Activated T-cell treated with anti-CD3 and anti-CD28 coated beads for 4 hours (primary cell): ENCODE data around the gene ATP13A2.

ENCODE experiments used
- DNase-seq: peaks from one replicate; pipeline ENCODE4 v3.0.0-alpha.2; 2020

The ATP13A2 gene

GRCh38 chr1:17011439-17012307, at the start of gene ATP13A2:
ATP13A2 (minus strand) TSS chr1:17011928; CDS start chr1:17011738, 190 bp downstream.
- peak; percentile 75 for DNase-seq

- no peak for DNase-seq
These were observed 49.8 kb upstream of the ATP13A2 start for GRCh38 chr1:17061486-17061885.

GRCh38 chr1:17060306-17060749, 48.6 kb upstream of the ATP13A2 start:
- no peak for DNase-seq

- DNase-seq, result no peak
These were observed 47.9 kb upstream of the ATP13A2 start for GRCh38 chr1:17059391-17060305.

GRCh38 chr1:17056551-17056950, 44.8 kb upstream of the ATP13A2 start:
- DNase-seq, result no peak

GRCh38 chr1:17055801-17056200, 44.1 kb upstream of the ATP13A2 start:
- no peak for DNase-seq

- DNase-seq, result peak; percentile 99
These were observed 42.1 kb upstream of the ATP13A2 start, which contains the start of gene SDHB for GRCh38 chr1:17053685-17054410. SDHB (minus strand) TSS chr1:17054032; CDS start chr1:17054019, 13 bp downstream.

- no peak for DNase-seq
These were observed 41.5 kb upstream of the ATP13A2 start for GRCh38 chr1:17053086-17053684.

GRCh38 chr1:17052641-17053040, 40.9 kb upstream of the ATP13A2 start:
- no peak for DNase-seq

GRCh38 chr1:17052038-17052437, 40.3 kb upstream of the ATP13A2 start:
- no peak for DNase-seq

- DNase-seq, result no peak
These were observed 36.2 kb upstream of the ATP13A2 start for GRCh38 chr1:17047924-17048323.

- DNase-seq, result no peak
These were observed 34.6 kb upstream of the ATP13A2 start for GRCh38 chr1:17046334-17046657.

GRCh38 chr1:17045634-17046333, 34.1 kb upstream of the ATP13A2 start:
- no peak for DNase-seq

GRCh38 chr1:17045150-17045549, 33.4 kb upstream of the ATP13A2 start:
- DNase-seq, result no peak

GRCh38 chr1:17043676-17044075, 31.9 kb upstream of the ATP13A2 start:
- DNase-seq, result no peak

GRCh38 chr1:17040135-17040534, 28.4 kb upstream of the ATP13A2 start:
- DNase-seq, result no peak

- no peak for DNase-seq
These were observed 27.8 kb upstream of the ATP13A2 start for GRCh38 chr1:17039522-17039921.

GRCh38 chr1:17033481-17033880, 21.8 kb upstream of the ATP13A2 start:
- no peak for DNase-seq

- DNase-seq, result no peak
These were observed 21.0 kb upstream of the ATP13A2 start for GRCh38 chr1:17032741-17033140.

- no peak for DNase-seq
These were observed 19.7 kb upstream of the ATP13A2 start for GRCh38 chr1:17031436-17031835.

- DNase-seq, result no peak
These were observed 18.5 kb upstream of the ATP13A2 start for GRCh38 chr1:17030206-17030605.

GRCh38 chr1:17028662-17029188, 17.0 kb upstream of the ATP13A2 start:
- DNase-seq, result no peak
